ENCODE measurements around the gene JAKMIP3.

The JAKMIP3 gene

GRCh38 chr10:132041340-132041739, 24.4 kb upstream of the JAKMIP3 start:
- DNase-seq = no peak
- in situ Hi-C loops (cut with MboI; ENCODE audit: low pct_unique_long_range_greater_than_20kb, low sequenced_read_pairs) = no loop called here

GRCh38 chr10:132043861-132044695, 21.7 kb upstream of the JAKMIP3 start:
- in situ Hi-C loops (cut with MboI; ENCODE audit: low pct_unique_long_range_greater_than_20kb, low sequenced_read_pairs) = no loop called here
- no peak for DNase-seq

- in situ Hi-C loops (cut with MboI; ENCODE audit: low pct_unique_long_range_greater_than_20kb, low sequenced_read_pairs) = no loop called here
- no peak for DNase-seq
Measured at GRCh38 chr10:132044803-132045202, 20.9 kb upstream of the JAKMIP3 start.

GRCh38 chr10:132045324-132045723, 20.4 kb upstream of the JAKMIP3 start:
- no peak for DNase-seq
- in situ Hi-C loops (cut with MboI; ENCODE audit: low pct_unique_long_range_greater_than_20kb, low sequenced_read_pairs) = no loop called here

- no peak for DNase-seq
- in situ Hi-C loops (cut with MboI; ENCODE audit: low pct_unique_long_range_greater_than_20kb, low sequenced_read_pairs) = no loop called here
Measured at GRCh38 chr10:132047575-132048293, 18.0 kb upstream of the JAKMIP3 start.

- in situ Hi-C loops (cut with MboI; ENCODE audit: low pct_unique_long_range_greater_than_20kb, low sequenced_read_pairs) = no loop called here
- DNase-seq = no peak
Measured at GRCh38 chr10:132048294-132048667, 17.5 kb upstream of the JAKMIP3 start.

GRCh38 chr10:132050191-132050590, 15.6 kb upstream of the JAKMIP3 start:
- in situ Hi-C loops (cut with MboI; ENCODE audit: low pct_unique_long_range_greater_than_20kb, low sequenced_read_pairs) = no loop called here
- no peak for DNase-seq

GRCh38 chr10:132052124-132052523, 13.6 kb upstream of the JAKMIP3 start:
- DNase-seq = no peak
- in situ Hi-C loops (cut with MboI; ENCODE audit: low pct_unique_long_range_greater_than_20kb, low sequenced_read_pairs) = no loop called here

- in situ Hi-C loops (cut with MboI; ENCODE audit: low pct_unique_long_range_greater_than_20kb, low sequenced_read_pairs) = no loop called here
- peak; percentile 3 for DNase-seq
Measured at GRCh38 chr10:132054564-132054963, 11.2 kb upstream of the JAKMIP3 start.

GRCh38 chr10:132055616-132056015, 10.1 kb upstream of the JAKMIP3 start:
- in situ Hi-C loops (cut with MboI; ENCODE audit: low pct_unique_long_range_greater_than_20kb, low sequenced_read_pairs) = no loop called here
- DNase-seq = no peak

- in situ Hi-C loops (cut with MboI; ENCODE audit: low pct_unique_long_range_greater_than_20kb, low sequenced_read_pairs) = no loop called here
Measured at GRCh38 chr10:132056663-132057062, 9.1 kb upstream of the JAKMIP3 start.

GRCh38 chr10:132057191-132057681, 8.5 kb upstream of the JAKMIP3 start:
- DNase-seq = no peak
- in situ Hi-C loops (cut with MboI; ENCODE audit: low pct_unique_long_range_greater_than_20kb, low sequenced_read_pairs) = no loop called here

More at GRCh38 chr10:132056663-132057062, 9.1 kb upstream of the JAKMIP3 start:
- DNase-seq = no peak

- no peak for DNase-seq
- in situ Hi-C loops (cut with MboI; ENCODE audit: low pct_unique_long_range_greater_than_20kb, low sequenced_read_pairs) = no loop called here
Measured at GRCh38 chr10:132058111-132058745, 7.5 kb upstream of the JAKMIP3 start.

- DNase-seq = no peak
- in situ Hi-C loops (cut with MboI; ENCODE audit: low pct_unique_long_range_greater_than_20kb, low sequenced_read_pairs) = no loop called here
Measured at GRCh38 chr10:132058793-132059759, 6.7 kb upstream of the JAKMIP3 start.

GRCh38 chr10:132059760-132060508, 5.8 kb upstream of the JAKMIP3 start:
- in situ Hi-C loops (cut with MboI; ENCODE audit: low pct_unique_long_range_greater_than_20kb, low sequenced_read_pairs) = no loop called here
- DNase-seq = no peak

GRCh38 chr10:132061030-132061429, 4.7 kb upstream of the JAKMIP3 start:
- DNase-seq = no peak
- in situ Hi-C loops (cut with MboI; ENCODE audit: low pct_unique_long_range_greater_than_20kb, low sequenced_read_pairs) = no loop called here

GRCh38 chr10:132061465-132061864, 4.3 kb upstream of the JAKMIP3 start:
- in situ Hi-C loops (cut with MboI; ENCODE audit: low pct_unique_long_range_greater_than_20kb, low sequenced_read_pairs) = no loop called here
- DNase-seq = no peak

- no peak for DNase-seq
- in situ Hi-C loops (cut with MboI; ENCODE audit: low pct_unique_long_range_greater_than_20kb, low sequenced_read_pairs) = no loop called here
Measured at GRCh38 chr10:132062116-132062515, 3.6 kb upstream of the JAKMIP3 start.
